Panc1 (cell line): ENCODE data around the gene KCNIP4. TPM values are rescaled to one million over a fixed set of nuclear protein-coding genes. Genes with fewer than 3 reads are reported as not detected.

Source experiments
- ATAC-seq: fragments of 200-7000 bp; cut with Tn5 transposase; 2 replicates; pipeline ENCODE4 v1.9.1; 2020; ENCODE audit warnings: mild to moderate bottlenecking, moderate library complexity
- BruUV-seq: library from RNA; stranded (reverse); fragments of 400-500 nt; replicated peaks from 2 replicates; lab custom pipeline; 2021; lab: Mats Ljungman, UMichigan
- CTCF ChIA-PET: fragments of 300-600 bp; sonication (Branson Sonifier 250); formaldehyde crosslinking; loops from one replicate; lab custom pipeline; 2022; ENCODE audit warnings: antibody characterized with exemption; lab: Charles Lee
- POLR2A ChIA-PET: fragments of 300-600 bp; sonication (Branson Sonifier 250); formaldehyde crosslinking; loops from one replicate; lab custom pipeline; 2022; ENCODE audit warnings: antibody characterized with exemption; lab: Charles Lee
- DNase-seq: peaks from one replicate; pipeline ENCODE4 v3.0.0-alpha.2; 2010; ENCODE audit warnings: low read depth, low spot score
- H3K27ac ChIP-seq: 2 replicates; pipeline ENCODE4 v1.5.1; 2011; ENCODE audit warnings: mild to moderate bottlenecking, low read length, inconsistent platforms
- H3K27me3 ChIP-seq: fragments of 200-500 bp; sonication (Bioruptor generic); 2 replicates; pipeline ENCODE4 v1.6.0; 2014; ENCODE audit warnings: low read length, inconsistent platforms; ENCODE audit not compliant: control insufficient read depth, insufficient read depth
- H3K36me3 ChIP-seq: fragments of 200-500 bp; sonication (Bioruptor generic); 2 replicates; pipeline ENCODE4 v1.5.1; 2014; ENCODE audit warnings: inconsistent platforms, mild to moderate bottlenecking, low read length, moderate library complexity; ENCODE audit not compliant: control insufficient read depth, insufficient read depth
- H3K4me1 ChIP-seq: 2 replicates; pipeline ENCODE4 v1.5.1; 2011; ENCODE audit warnings: inconsistent platforms, mild to moderate bottlenecking, low read length, moderate library complexity; ENCODE audit not compliant: control insufficient read depth, insufficient read depth
- H3K4me3 ChIP-seq, 2 experiments: 2 replicates each; pipeline ENCODE4 v1.5.1; 2011 to 2012; ENCODE audit warnings: low read depth in 2 of 2, low read length in 2 of 2, mild to moderate bottlenecking in 2 of 2, inconsistent platforms in 1 of 2, moderate library complexity in 1 of 2
- H3K9me3 ChIP-seq: fragments of 200-500 bp; sonication (Bioruptor generic); 2 replicates; pipeline ENCODE4 v1.5.1; 2014; ENCODE audit warnings: low read depth, mild to moderate bottlenecking, inconsistent platforms, low read length, moderate library complexity; ENCODE audit not compliant: control insufficient read depth, insufficient read depth
- POLR2AphosphoS5 ChIP-seq: IDR thresholded peaks from 2 replicates; pipeline ENCODE4 v1.6.1; 2012; ENCODE audit warnings: mild to moderate bottlenecking, low read depth, low read length, moderate library complexity
- SIN3A ChIP-seq: IDR thresholded peaks from 2 replicates; pipeline ENCODE4 v1.6.1; 2012; ENCODE audit warnings: low read depth, mild to moderate bottlenecking, low read length, moderate library complexity, borderline replicate concordance; ENCODE audit not compliant: insufficient read depth
- TCF7L2 ChIP-seq: IDR thresholded peaks from 2 replicates; pipeline ENCODE4 v1.6.1; 2011; ENCODE audit warnings: mild to moderate bottlenecking, low read depth, low read length, inconsistent platforms
- in situ Hi-C: cut with HindIII; loops from 2 replicates; pipeline ENCODE4 v1.10.0; 2016; ENCODE audit warnings: low sequenced_read_pairs, low pct_unique_long_range_greater_than_20kb
- intact Hi-C: fragments of 100-400 bp; cut with micrococcal nuclease; formaldehyde crosslinking; loops from one replicate; pipeline ENCODE4 v1.10.0; 2022; ENCODE audit not compliant: unreplicated experiment
- total RNA-seq: library from RNA; stranded (reverse); gene quantifications from one replicate; pipeline ENCODE4 v1.2.1, GENCODE V29; 2021; ENCODE audit not compliant: unreplicated experiment
- TF ChIP-seq, protein P1 (sequence below), 2 experiments: IDR thresholded peaks; 2 replicates each; pipeline ENCODE4 v1.6.1; 2011 to 2012; ENCODE audit warnings: low read depth in 2 of 2, control low read depth in 1 of 2, low read length in 1 of 2, mild to moderate bottlenecking in 1 of 2, moderate library complexity in 1 of 2; ENCODE audit not compliant: insufficient read depth in 1 of 2
- TF ChIP-seq, protein P2 (sequence below): fragments of 450-650 bp; IDR thresholded peaks from 2 replicates; pipeline ENCODE4 v1.5.1; 2017; ENCODE audit warnings: mild to moderate bottlenecking

KCNIP4 gene
- total RNA-seq, 1 experiment from 2014 or later: not detected

DNA sequence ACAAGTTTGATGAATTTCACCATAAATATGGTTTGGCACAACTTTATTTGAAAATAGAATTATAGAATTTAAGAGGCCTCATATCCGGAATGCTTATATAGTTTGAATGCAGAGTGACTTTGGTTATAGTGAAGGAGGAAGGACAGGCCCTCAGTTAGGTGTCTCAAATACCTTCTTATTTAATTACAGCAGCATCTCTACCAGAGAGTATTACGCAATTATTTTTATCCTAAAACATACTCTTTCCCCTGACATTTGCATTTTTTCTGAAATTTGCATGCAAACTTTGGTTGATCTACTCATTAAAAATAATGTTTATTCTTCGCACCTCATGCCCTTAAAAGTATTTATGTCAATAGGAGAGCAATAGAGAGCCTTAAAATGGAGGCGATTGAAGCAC lies 942.9 kb downstream of the KCNIP4 start:
- in situ Hi-C loops (no loop called here), intact Hi-C loops (no loop called here)
- Histone ChIP-seq H3K4me3 (no peak overlapping the region), H3K27ac (no peak overlapping the region), H3K36me3 (no peaks in the 10 kb centered on the region), H3K27me3 (no peaks in the 10 kb centered on the region), H3K4me1 (no peaks in the 10 kb centered on the region), H3K9me3 (no peaks in the 10 kb centered on the region)
- CTCF ChIA-PET: no interaction called here
- DNase-seq (no peak), ATAC-seq (no peak)
- TF ChIP-seq, protein P1, sequence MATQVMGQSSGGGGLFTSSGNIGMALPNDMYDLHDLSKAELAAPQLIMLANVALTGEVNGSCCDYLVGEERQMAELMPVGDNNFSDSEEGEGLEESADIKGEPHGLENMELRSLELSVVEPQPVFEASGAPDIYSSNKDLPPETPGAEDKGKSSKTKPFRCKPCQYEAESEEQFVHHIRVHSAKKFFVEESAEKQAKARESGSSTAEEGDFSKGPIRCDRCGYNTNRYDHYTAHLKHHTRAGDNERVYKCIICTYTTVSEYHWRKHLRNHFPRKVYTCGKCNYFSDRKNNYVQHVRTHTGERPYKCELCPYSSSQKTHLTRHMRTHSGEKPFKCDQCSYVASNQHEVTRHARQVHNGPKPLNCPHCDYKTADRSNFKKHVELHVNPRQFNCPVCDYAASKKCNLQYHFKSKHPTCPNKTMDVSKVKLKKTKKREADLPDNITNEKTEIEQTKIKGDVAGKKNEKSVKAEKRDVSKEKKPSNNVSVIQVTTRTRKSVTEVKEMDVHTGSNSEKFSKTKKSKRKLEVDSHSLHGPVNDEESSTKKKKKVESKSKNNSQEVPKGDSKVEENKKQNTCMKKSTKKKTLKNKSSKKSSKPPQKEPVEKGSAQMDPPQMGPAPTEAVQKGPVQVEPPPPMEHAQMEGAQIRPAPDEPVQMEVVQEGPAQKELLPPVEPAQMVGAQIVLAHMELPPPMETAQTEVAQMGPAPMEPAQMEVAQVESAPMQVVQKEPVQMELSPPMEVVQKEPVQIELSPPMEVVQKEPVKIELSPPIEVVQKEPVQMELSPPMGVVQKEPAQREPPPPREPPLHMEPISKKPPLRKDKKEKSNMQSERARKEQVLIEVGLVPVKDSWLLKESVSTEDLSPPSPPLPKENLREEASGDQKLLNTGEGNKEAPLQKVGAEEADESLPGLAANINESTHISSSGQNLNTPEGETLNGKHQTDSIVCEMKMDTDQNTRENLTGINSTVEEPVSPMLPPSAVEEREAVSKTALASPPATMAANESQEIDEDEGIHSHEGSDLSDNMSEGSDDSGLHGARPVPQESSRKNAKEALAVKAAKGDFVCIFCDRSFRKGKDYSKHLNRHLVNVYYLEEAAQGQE (IDR thresholded peaks at IDR 0.05; ENCODE audit: insufficient read depth in 1 of 2, low read depth in 2 of 2, low read length in 1 of 2): no peak
- no peak for TF ChIP-seq POLR2AphosphoS5
- TF ChIP-seq, protein P2, sequence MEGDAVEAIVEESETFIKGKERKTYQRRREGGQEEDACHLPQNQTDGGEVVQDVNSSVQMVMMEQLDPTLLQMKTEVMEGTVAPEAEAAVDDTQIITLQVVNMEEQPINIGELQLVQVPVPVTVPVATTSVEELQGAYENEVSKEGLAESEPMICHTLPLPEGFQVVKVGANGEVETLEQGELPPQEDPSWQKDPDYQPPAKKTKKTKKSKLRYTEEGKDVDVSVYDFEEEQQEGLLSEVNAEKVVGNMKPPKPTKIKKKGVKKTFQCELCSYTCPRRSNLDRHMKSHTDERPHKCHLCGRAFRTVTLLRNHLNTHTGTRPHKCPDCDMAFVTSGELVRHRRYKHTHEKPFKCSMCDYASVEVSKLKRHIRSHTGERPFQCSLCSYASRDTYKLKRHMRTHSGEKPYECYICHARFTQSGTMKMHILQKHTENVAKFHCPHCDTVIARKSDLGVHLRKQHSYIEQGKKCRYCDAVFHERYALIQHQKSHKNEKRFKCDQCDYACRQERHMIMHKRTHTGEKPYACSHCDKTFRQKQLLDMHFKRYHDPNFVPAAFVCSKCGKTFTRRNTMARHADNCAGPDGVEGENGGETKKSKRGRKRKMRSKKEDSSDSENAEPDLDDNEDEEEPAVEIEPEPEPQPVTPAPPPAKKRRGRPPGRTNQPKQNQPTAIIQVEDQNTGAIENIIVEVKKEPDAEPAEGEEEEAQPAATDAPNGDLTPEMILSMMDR: no peak
- TF ChIP-seq TCF7L2: no peak
- TF ChIP-seq SIN3A: no peak
- POLR2A ChIA-PET: no interaction called here
- no TSS peak for BruUV-seq

DNA sequence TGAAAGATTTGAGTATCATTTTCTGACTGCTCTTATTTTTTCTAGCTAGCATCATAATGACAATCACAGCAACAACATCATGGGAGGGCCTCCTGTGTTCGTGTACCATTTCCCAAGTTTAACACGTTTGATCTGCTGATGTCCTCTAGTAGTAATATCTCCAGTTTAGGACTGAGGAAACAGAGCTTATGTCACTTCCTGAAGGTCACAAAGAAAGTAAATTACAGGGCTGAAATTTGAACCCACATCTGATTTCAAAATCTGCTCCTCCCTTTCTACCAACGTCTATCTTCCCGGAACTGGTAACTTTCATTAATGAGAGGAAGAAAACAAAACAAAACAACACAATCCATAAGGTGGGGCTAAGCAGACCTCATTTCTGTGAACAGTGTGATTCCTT lies 945.6 kb downstream of the KCNIP4 start:
- H3K27ac ChIP-seq: no peak overlapping the region
- BruUV-seq: no TSS peak
- no peaks in the 10 kb centered on the region for H3K9me3 ChIP-seq
- no peaks in the 10 kb centered on the region for H3K36me3 ChIP-seq
- ChIA-PET POLR2A (no interaction called here), CTCF (no interaction called here)
- no peaks in the 10 kb centered on the region for H3K4me1 ChIP-seq
- TF ChIP-seq, protein P1 (IDR thresholded peaks at IDR 0.05; ENCODE audit: insufficient read depth in 1 of 2, low read depth in 2 of 2, low read length in 1 of 2): no peak
- TF ChIP-seq, protein P2: no peak
- TF ChIP-seq TCF7L2 (no peak), SIN3A (no peak), POLR2AphosphoS5 (no peak)
- intact Hi-C loops (no loop called here), in situ Hi-C loops (no loop called here)
- DNase-seq (no peak), ATAC-seq (no peak)
- no peaks in the 10 kb centered on the region for H3K27me3 ChIP-seq
- H3K4me3 ChIP-seq: no peak overlapping the region
